Heart right ventricle (tissue), 16 donors: ENCODE results near the gene EIPR1. TPM values are rescaled to one million over a fixed set of nuclear protein-coding genes. Genes with fewer than 3 reads are reported as not detected.
"Not testable (repeated sequence)": the region's sequence is repeated elsewhere in the genome, so short reads cannot be mapped to it uniquely, and the experiment has no call there.

ENCODE experiments used
- ATAC-seq, 8 donors: fragments of 200-7000 bp; cut with Tn5 transposase; one replicate each; pipeline ENCODE4 v1.9.1; 2020; ENCODE audit warnings: mild to moderate bottlenecking in 8 of 8, moderate library complexity in 8 of 8, moderate number of reproducible peaks in 1 of 8
- DNase-seq, 2 donors: peaks; one replicate each; pipeline ENCODE4 v3.0.0-alpha.2; 2020
- H3K27ac ChIP-seq, 10 donors: fragments of 200-600 bp; sonication (generic) in 2 of 10; one replicate each; pipeline versions ENCODE4 v1.5.0 to v1.8.0; 2020 to 2022; ENCODE audit warnings: mild to moderate bottlenecking in 3 of 10
- H3K27me3 ChIP-seq, 7 donors: fragments of 200-600 bp; one replicate each; pipeline ENCODE4 v1.8.0; 2021 to 2022; ENCODE audit warnings: mild to moderate bottlenecking in 2 of 7
- H3K36me3 ChIP-seq, 9 donors: fragments of 200-600 bp; sonication (generic) in 1 of 9; one replicate each; pipeline versions ENCODE4 v1.5.0 to v1.8.0; 2020 to 2022; ENCODE audit warnings: mild to moderate bottlenecking in 2 of 9
- H3K4me1 ChIP-seq, 9 donors: fragments of 200-600 bp; sonication (generic) in 1 of 9; one replicate each; pipeline versions ENCODE4 v1.5.0 to v1.8.0; 2020 to 2022; ENCODE audit warnings: mild to moderate bottlenecking in 4 of 9
- H3K4me3 ChIP-seq, 10 donors: fragments of 200-600 bp; sonication (generic) in 2 of 10; one replicate each; pipeline versions ENCODE4 v1.5.0 to v1.8.0; 2020 to 2022; ENCODE audit warnings: mild to moderate bottlenecking in 7 of 10, moderate library complexity in 2 of 10
- H3K9me3 ChIP-seq, 11 donors: fragments of 200-600 bp in 10 of 11; sonication (generic) in 2 of 11; one replicate each; pipeline versions ENCODE4 v1.5.0 to v1.8.0; 2013 to 2022; ENCODE audit warnings: mild to moderate bottlenecking in 2 of 11, control low read depth in 1 of 11, moderate library complexity in 1 of 11
- WGBS, 2 donors: extraction: QIAGEN DNeasy Blood & Tissue Kit; methylation state at CpG; one replicate each; pipeline ENCODE4 v1.1.7; 2013; ENCODE audit warnings: inconsistent platforms in 1 of 2; 5-methylcytosine and 5-hydroxymethylcytosine counted together
- intact Hi-C, 10 donors: fragments of 100-400 bp; cut with DNase I; formaldehyde crosslinking; loops; one replicate each; pipeline versions ENCODE4 v1.11.1 to v1.14.2; 2022
- polyA plus RNA-seq, 2 donors: library from polyadenylated mRNA; stranded (reverse); fragments of 200-250 nt; gene quantifications; one replicate each; pipeline ENCODE4 v1.2.3, GENCODE V29; 2013
- total RNA-seq, 10 donors: library from RNA; stranded (reverse); fragmentation: NEBNext Ultra II Directional in 3 of 10; extraction: Animal tissue kit (Norgen Biotek cat#: 25700) in 3 of 10; gene quantifications; one replicate each; pipeline versions ENCODE4 v1.2.1 to v1.2.4, GENCODE V29; 2021 to 2023
- TF ChIP-seq, protein P1 (sequence below), 9 donors: fragments of 200-600 bp; sonication (generic) in 2 of 9; IDR thresholded peaks; one replicate each; pipeline versions ENCODE4 v1.5.0 to v1.8.0; 2021 to 2022; ENCODE audit warnings: antibody characterized with exemption in 9 of 9, mild to moderate bottlenecking in 5 of 9, moderate library complexity in 1 of 9
- donor health status: Arrhythmogenic right ventricular cardiomyopathy.
- donor health status: ischemic (EF 13 %, LVEDD 7.1; RV severe dilation, severe dysfunction).
- donor health status: healthy with polysubstance abuse.
- donor health status: DM: no; HTN: yes; CAD: no.
- donor health status: DM: no; HTN: no; CAD: no.
- donor health status: ischemic (EF 25% LVEDD 6.9; RV normal size, moderate dysfunction).
- donor health status: ischemic (EF 25% LVEDD 5.7; RV mildly dilated, moderate dysfunction).
- donor health status: healthy.
- donor health status: DM: yes; HTN: yes; CAD: no.
- donor health status: Ischemic cardiomyopathy.
- donor health status: ischemic (EF 35%, LVEDD 5.7; RV mildly dilated, moderate dysfunction).
- donor health status: nonischemic (EF 11% LVEDD 7.7; RV severe dilation, severe dysfunction).
- donor health status: DM: yes; HTN: yes; CAD: no.
- donor health status: PGD.
- donor health status: ischemic (EF 29% LVEDD 5.4; RV normal size, mild dysfunction).
- donor health status: nonischemic (EF 23%, LVEDD 6.1; RV moderate dilation, normal function).

The EIPR1 gene
- total and polyA plus RNA-seq, 12 donors, result 6.8 to 22.3 (median 12.0) TPM

- intact Hi-C loops, result loop anchor here in 2 of 10 donors (5.0 kb wide), 2 partner anchors 85 to 200 kb away; partner anchors contain the start of gene RPS7 (in 1 of the 2)
- Histone ChIP-seq H3K9me3 (no peaks in the 10 kb centered on the region), H3K27me3 (no peaks in the 10 kb centered on the region), H3K27ac (peak overlapping the region in 1 of 10 donors; percentile 92), H3K36me3 (peaks cover 0 to 17% (median 2%) of the 10 kb centered on the region in 9 donors), H3K4me3 (peak overlapping the region in 8 of 10 donors; percentile 64 to 99 (median 84)), H3K4me1 (peaks cover 6 to 46% (median 40%) of the 10 kb centered on the region in 9 donors)
- 67 to 70% methylated on average over 6 of the region's 6 CpGs for WGBS, 2 donors
- ATAC-seq, result no peak
- no peak for DNase-seq
- TF ChIP-seq, protein P1, sequence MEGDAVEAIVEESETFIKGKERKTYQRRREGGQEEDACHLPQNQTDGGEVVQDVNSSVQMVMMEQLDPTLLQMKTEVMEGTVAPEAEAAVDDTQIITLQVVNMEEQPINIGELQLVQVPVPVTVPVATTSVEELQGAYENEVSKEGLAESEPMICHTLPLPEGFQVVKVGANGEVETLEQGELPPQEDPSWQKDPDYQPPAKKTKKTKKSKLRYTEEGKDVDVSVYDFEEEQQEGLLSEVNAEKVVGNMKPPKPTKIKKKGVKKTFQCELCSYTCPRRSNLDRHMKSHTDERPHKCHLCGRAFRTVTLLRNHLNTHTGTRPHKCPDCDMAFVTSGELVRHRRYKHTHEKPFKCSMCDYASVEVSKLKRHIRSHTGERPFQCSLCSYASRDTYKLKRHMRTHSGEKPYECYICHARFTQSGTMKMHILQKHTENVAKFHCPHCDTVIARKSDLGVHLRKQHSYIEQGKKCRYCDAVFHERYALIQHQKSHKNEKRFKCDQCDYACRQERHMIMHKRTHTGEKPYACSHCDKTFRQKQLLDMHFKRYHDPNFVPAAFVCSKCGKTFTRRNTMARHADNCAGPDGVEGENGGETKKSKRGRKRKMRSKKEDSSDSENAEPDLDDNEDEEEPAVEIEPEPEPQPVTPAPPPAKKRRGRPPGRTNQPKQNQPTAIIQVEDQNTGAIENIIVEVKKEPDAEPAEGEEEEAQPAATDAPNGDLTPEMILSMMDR (IDR thresholded peaks at IDR 0.05), result no peak
Measured at GRCh38 chr2:3376821-3377220, 797 bp downstream of the EIPR1 start.

DNA sequence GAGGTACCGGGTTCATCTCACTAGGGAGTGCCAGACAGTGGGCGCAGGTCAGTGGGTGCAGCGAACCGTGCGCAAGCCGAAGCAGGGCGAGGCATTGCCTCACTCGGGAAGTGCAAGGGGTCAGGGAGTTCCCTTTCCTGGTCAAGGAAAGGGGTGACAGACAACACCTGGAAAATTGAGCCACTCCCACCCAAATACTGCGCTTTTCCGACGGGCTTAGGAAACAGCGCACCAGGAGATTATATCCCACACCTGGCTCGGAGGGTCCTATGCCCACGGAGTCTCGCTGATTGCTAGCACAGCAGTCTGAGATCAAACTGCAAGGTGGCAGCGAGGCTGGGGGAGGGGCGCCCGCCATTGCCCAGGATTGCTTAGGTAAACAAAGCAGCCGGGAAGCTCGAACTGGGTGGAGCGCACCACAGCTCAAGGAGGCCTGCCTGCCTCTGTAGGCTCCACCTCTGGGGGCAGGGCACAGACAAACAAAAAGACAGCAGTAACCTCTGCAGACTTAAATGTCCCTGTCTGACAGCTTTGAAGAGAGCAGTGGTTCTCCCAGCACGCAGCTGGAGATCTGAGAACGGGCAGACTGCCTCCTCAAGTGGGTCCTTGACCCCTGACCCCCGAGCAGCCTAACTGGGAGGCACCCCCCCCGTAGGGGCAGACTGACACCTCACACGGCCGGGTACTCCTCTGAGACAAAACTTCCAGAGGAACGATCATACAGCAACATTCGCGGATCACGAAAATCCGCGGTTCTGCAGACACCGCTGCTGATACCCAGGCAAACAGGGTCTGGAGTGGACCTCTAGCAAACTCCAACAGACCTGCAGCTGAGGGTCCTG is 8.1 kb downstream of the EIPR1 start:
- DNase-seq, H3K27ac ChIP-seq, H3K9me3 ChIP-seq, H3K4me1 ChIP-seq, H3K27me3 ChIP-seq, H3K36me3 ChIP-seq, H3K4me3 ChIP-seq, intact Hi-C loops, ATAC-seq: not testable (repeated sequence)
- 90 to 91% methylated on average over 29 to 32 of the region's 34 CpGs for WGBS, 2 donors

DNA sequence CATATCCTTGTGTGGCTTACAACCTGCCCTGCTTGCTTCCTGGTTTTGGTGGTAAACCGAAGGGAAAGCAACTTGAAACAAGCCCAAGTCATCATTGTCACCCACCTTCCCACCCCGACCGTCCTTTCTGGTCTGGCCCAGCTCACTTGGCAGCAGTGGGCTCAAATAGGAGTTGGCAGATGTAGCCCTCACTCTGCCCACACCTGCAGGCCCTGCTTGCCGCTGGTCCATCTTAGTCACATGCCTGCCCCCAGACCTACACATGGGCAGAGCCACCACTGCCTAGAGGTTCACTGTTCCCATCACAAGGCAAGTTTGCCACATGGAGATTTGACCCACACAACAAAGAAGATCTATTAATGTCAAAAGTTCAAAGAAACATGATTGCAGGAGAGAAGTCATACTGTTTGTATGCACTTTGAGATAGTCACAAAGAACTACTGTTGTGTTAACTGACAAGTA is 9.3 kb downstream of the EIPR1 start:
- 97% methylated on average over 4 of the region's 4 CpGs for WGBS, 2 donors

GRCh38 chr2:3365219-3365618 is 12.4 kb downstream of the EIPR1 start:
- intact Hi-C loops, result no loop called here
- Histone ChIP-seq H3K4me3 (no peak overlapping the region), H3K36me3 (no peaks in the 10 kb centered on the region), H3K9me3 (no peaks in the 10 kb centered on the region), H3K27ac (no peak overlapping the region), H3K4me1 (peaks cover 0 to 6% (median 0%) of the 10 kb centered on the region in 9 donors), H3K27me3 (no peaks in the 10 kb centered on the region)
- 94% methylated on average over 5 of the region's 5 CpGs for WGBS, 2 donors
- ATAC-seq (no peak), DNase-seq (no peak)
- TF ChIP-seq, protein P1 (IDR thresholded peaks at IDR 0.05), result no peak

More for the DNA sequence above, 9.3 kb downstream of the EIPR1 start:
- Histone ChIP-seq H3K36me3 (no peaks in the 10 kb centered on the region), H3K27ac (no peak overlapping the region), H3K4me1 (peaks cover 0 to 4% (median 0%) of the 10 kb centered on the region in 9 donors), H3K9me3 (no peaks in the 10 kb centered on the region), H3K27me3 (no peaks in the 10 kb centered on the region), H3K4me3 (no peak overlapping the region)
- intact Hi-C loops, result no loop called here
- DNase-seq (no peak), ATAC-seq (no peak)
- TF ChIP-seq, protein P1 (IDR thresholded peaks at IDR 0.05), result no peak
